Endothelial cell of umbilical vein (primary cell): Measurements from ENCODE around the gene CCDC12. TPM values are rescaled to one million over a fixed set of nuclear protein-coding genes. Genes with fewer than 3 reads are reported as not detected.

Experiments used
- BruUV-seq: library from RNA; stranded (reverse); fragments of 400-500 nt; replicated peaks from 2 replicates; lab custom pipeline; 2021; lab: Mats Ljungman, UMichigan
- CTCF ChIA-PET: fragments of 300-600, 350-600 bp; sonication (Branson Sonifier 250); formaldehyde crosslinking; loops from one replicate; lab custom pipeline; 2021; ENCODE audit warnings: antibody characterized with exemption, inconsistent platforms; lab: Charles Lee
- POLR2A ChIA-PET: fragments of 300-600, 350-600 bp; sonication (Branson Sonifier 250); formaldehyde crosslinking; loops from one replicate; lab custom pipeline; 2021; ENCODE audit warnings: antibody characterized with exemption, inconsistent platforms; lab: Charles Lee
- DNase-seq: peaks from one replicate; pipeline ENCODE4 v3.0.0-alpha.2; 2011; ENCODE audit warnings: low read depth, low spot score
- FAIRE-seq: peaks from 2 replicates; lab custom pipeline; 2011; peaks lifted over from hg19 to GRCh38; lab: Jason Lieb, UNC
- H2AFZ ChIP-seq: 2 replicates; pipeline ENCODE4 v1.6.0; 2012; ENCODE audit warnings: low read depth, low read length, control low read depth, inconsistent platforms
- H3K27ac ChIP-seq: 2 replicates; pipeline ENCODE4 v1.5.1; 2011; ENCODE audit warnings: low read depth, mild to moderate bottlenecking, control low read depth, low read length, moderate library complexity; ENCODE audit not compliant: insufficient read depth
- H3K27me3 ChIP-seq, 2 experiments: 2 replicates each; pipeline versions ENCODE4 v1.6.0 to v1.6.1; 2011; ENCODE audit warnings: low read length in 2 of 2, mixed read lengths in 1 of 2; ENCODE audit not compliant: control insufficient read depth in 2 of 2, insufficient read depth in 2 of 2
- H3K36me3 ChIP-seq, 2 experiments: 2 replicates in 1 of 2; 3 replicates in 1 of 2; pipeline ENCODE4 v1.5.1; 2011; ENCODE audit warnings: low read length in 2 of 2, mild to moderate bottlenecking in 1 of 2, moderate library complexity in 1 of 2; ENCODE audit not compliant: control insufficient read depth in 2 of 2, insufficient read depth in 2 of 2; ENCODE audit errors: extremely low read depth in 1 of 2
- H3K4me1 ChIP-seq: 3 replicates; pipeline ENCODE4 v1.5.1; 2011; ENCODE audit warnings: mild to moderate bottlenecking, low read length; ENCODE audit not compliant: control insufficient read depth, insufficient read depth; ENCODE audit errors: extremely low read depth
- H3K4me2 ChIP-seq: 2 replicates; pipeline ENCODE4 v1.6.1; 2011; ENCODE audit warnings: low read length, control low read depth, mixed read lengths; ENCODE audit not compliant: insufficient read depth
- H3K4me3 ChIP-seq, 3 experiments: fragments of 200-600 bp in 1 of 3; sonication (generic), shearing (Covaris generic) in 1 of 3; replicated peaks in 1 of 3; 2 replicates each; pipeline ENCODE4 v1.5.1; 2011 to 2016; ENCODE audit warnings: control low read depth in 3 of 3, low read length in 3 of 3, mild to moderate bottlenecking in 2 of 3, inconsistent platforms in 1 of 3, low read depth in 1 of 3, moderate library complexity in 1 of 3; ENCODE audit not compliant: insufficient read depth in 1 of 3
- H3K79me2 ChIP-seq: 2 replicates; pipeline ENCODE4 v1.6.0; 2012; ENCODE audit warnings: low read length, inconsistent platforms; ENCODE audit not compliant: control insufficient read depth, insufficient read depth
- H3K9ac ChIP-seq: replicated peaks from 2 replicates; pipeline ENCODE3; 2011; ENCODE audit warnings: low read length, control low read depth; ENCODE audit not compliant: insufficient read depth; ENCODE audit errors: extremely low read depth
- H3K9me1 ChIP-seq: replicated peaks from 3 replicates; pipeline ENCODE4 v1.6.0; 2011; ENCODE audit warnings: mild to moderate bottlenecking, low read length; ENCODE audit not compliant: control insufficient read depth, insufficient read depth; ENCODE audit errors: extremely low read depth
- H3K9me3 ChIP-seq: replicated peaks from 2 replicates; pipeline ENCODE4 v1.5.1; 2012; ENCODE audit warnings: low read length, inconsistent platforms; ENCODE audit not compliant: control insufficient read depth, insufficient read depth
- H4K20me1 ChIP-seq: replicated peaks from 2 replicates; pipeline ENCODE3; 2011; ENCODE audit warnings: mild to moderate bottlenecking, low read length; ENCODE audit not compliant: control insufficient read depth, insufficient read depth; ENCODE audit errors: extremely low read depth
- EZH2 ChIP-seq: IDR thresholded peaks from 2 replicates; pipeline ENCODE4 v1.6.1; 2012; ENCODE audit warnings: borderline replicate concordance, low read depth, mild to moderate bottlenecking, moderate library complexity, low read length, inconsistent platforms; ENCODE audit not compliant: severe bottlenecking
- FOS ChIP-seq: IDR thresholded peaks from 2 replicates; pipeline ENCODE4 v1.6.1; 2011; ENCODE audit warnings: mild to moderate bottlenecking, low read length, moderate library complexity, borderline replicate concordance; ENCODE audit not compliant: insufficient read depth
- GATA2 ChIP-seq: IDR thresholded peaks from 2 replicates; pipeline ENCODE4 v1.7.0; 2011; ENCODE audit warnings: low read depth, mild to moderate bottlenecking, moderate library complexity, mixed read lengths, low read length; ENCODE audit not compliant: insufficient read length, insufficient read depth
- JUN ChIP-seq: IDR thresholded peaks from 2 replicates; pipeline ENCODE4 v1.6.1; 2011; ENCODE audit warnings: borderline replicate concordance, low read depth; ENCODE audit not compliant: insufficient read length, insufficient read depth
- MAX ChIP-seq: IDR thresholded peaks from 2 replicates; pipeline ENCODE4 v1.6.1; 2011; ENCODE audit not compliant: insufficient read depth, insufficient read length
- MYC ChIP-seq: IDR thresholded peaks from one replicate; pipeline ENCODE4 v1.6.1; 2011; ENCODE audit warnings: mild to moderate bottlenecking, low read depth, low read length
- POLR2A ChIP-seq: IDR thresholded peaks from 2 replicates; pipeline ENCODE4 v1.6.1; 2012; ENCODE audit warnings: low read depth, mild to moderate bottlenecking, control low read depth, low read length
- POLR2AphosphoS5 ChIP-seq: IDR thresholded peaks from 2 replicates; pipeline ENCODE4 v1.6.1; 2012; ENCODE audit warnings: low read depth, mild to moderate bottlenecking, control low read depth, low read length, moderate library complexity; ENCODE audit not compliant: insufficient read depth
- dilution Hi-C: fragments of 300-500 bp; cut with MboI; formaldehyde crosslinking; loops from one replicate; pipeline ENCODE4 v1.15.0; 2019; ENCODE audit warnings: low sequenced_read_pairs; ENCODE audit not compliant: extremely low pct_ligation_motif_present
- intact Hi-C: fragments of 100-400 bp; cut with micrococcal nuclease; formaldehyde crosslinking; loops from one replicate; pipeline ENCODE4 v1.10.0; 2022
- polyA plus RNA-seq, 4 experiments: library from polyadenylated mRNA; depleted of rRNA in 3 of 4; stranded (reverse) in 3 of 4; unstranded in 1 of 4; fragments of >200 nt; gene quantifications; 2 replicates each; pipeline versions ENCODE4 v1.2.1 to v1.2.3, GENCODE V29; 2011 to 2012; ENCODE audit warnings: missing spikeins in 1 of 4
- total RNA-seq: library from RNA; stranded (reverse); gene quantifications from 2 replicates; pipeline ENCODE4 v1.2.3, GENCODE V29; 2021
- TF ChIP-seq, protein P1 (sequence below), 2 donors: IDR thresholded peaks; 1 replicate in 1 of 2; 2 replicates in 1 of 2; pipeline ENCODE4 v1.5.1; 2011; ENCODE audit warnings: low read length in 2 of 2, mild to moderate bottlenecking in 2 of 2, moderate library complexity in 2 of 2, control low read depth in 1 of 2, inconsistent platforms in 1 of 2, low read depth in 1 of 2; ENCODE audit not compliant: insufficient read depth in 1 of 2; ENCODE audit errors: extremely low read depth in 1 of 2

The CCDC12 gene
- total and polyA plus RNA-seq, 2 donors (not counting 3 experiments of a cell fraction or from before 2014, with no cell fraction given) = 35.1 to 50.5 TPM

DNA sequence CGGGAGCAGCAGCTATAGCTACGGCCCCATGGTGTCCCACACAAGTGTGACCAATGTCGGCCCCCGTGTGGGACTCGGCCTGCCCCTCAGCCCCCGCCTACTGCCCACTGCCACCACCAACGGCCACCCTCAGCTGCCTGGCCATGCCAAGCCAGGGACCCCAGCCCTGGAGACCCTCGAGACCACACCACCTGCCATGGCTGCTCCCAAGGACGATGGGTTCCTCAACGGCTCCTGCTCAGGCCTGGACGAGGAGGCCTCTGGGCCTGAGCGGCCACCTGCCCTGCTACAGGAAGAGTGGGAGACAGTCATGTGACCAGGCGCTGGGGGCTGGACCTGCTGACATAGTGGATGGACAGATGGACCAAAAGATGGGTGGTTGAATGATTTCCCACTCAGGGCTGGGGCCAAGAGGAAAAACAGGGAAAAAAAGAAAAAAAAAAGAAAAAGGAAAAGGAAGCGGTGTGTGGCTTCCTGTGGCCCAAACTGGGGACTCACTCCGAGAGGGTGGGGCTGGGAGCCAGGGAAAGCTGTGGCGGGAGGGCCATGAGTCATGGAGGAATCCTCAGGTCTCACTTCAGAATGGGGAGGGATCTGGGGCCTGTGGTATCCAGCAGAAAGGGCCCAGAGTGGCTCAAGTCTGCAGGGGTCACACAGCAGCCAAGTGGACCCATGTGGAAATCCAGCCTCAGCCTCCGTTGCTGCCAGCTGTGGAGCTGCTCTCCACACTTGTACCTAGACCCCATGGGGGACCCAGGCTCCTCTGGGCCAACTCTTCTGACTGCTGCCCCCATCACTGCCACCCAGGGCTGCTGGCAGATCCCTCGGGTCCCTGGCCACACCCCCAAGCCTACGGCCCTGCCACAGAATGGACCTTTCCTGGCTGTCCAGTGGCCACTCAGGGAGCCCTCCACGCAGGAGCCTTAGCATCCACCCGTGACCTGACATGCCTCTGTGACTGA is 72.9 kb downstream of the CCDC12 start:
- no peaks in the 10 kb centered on the region for H3K79me2 ChIP-seq
- peaks cover 8% of the 10 kb centered on the region for H3K4me1 ChIP-seq
- intact Hi-C loops (no loop called here), dilution Hi-C loops (no loop called here)
- H2AFZ ChIP-seq = peak overlapping the region; percentile 11
- H3K27ac ChIP-seq = no peak overlapping the region
- ChIA-PET CTCF (interaction anchor here (1.1 to 1.2 kb wide), 2 partner anchors 10 to 16 kb away, joined by 3 read pairs; no protein-coding TSS in a partner anchor), POLR2A (no interaction called here)
- H3K4me2 ChIP-seq = no peak overlapping the region
- no TSS peak for BruUV-seq
- FAIRE-seq (peak; percentile 79), DNase-seq (peak; percentile 39)
- no peaks in the 10 kb centered on the region for H3K9me3 ChIP-seq
- no peaks in the 10 kb centered on the region for H4K20me1 ChIP-seq
- no peaks in the 10 kb centered on the region for H3K9me1 ChIP-seq
- no peaks in the 10 kb centered on the region for H3K27me3 ChIP-seq
- no peak for TF ChIP-seq GATA2
- no peak for TF ChIP-seq JUN
- TF ChIP-seq FOS = peak; percentile 65
- no peak for TF ChIP-seq POLR2A
- TF ChIP-seq MYC = no peak
- no peak for TF ChIP-seq EZH2
- TF ChIP-seq, protein P1, sequence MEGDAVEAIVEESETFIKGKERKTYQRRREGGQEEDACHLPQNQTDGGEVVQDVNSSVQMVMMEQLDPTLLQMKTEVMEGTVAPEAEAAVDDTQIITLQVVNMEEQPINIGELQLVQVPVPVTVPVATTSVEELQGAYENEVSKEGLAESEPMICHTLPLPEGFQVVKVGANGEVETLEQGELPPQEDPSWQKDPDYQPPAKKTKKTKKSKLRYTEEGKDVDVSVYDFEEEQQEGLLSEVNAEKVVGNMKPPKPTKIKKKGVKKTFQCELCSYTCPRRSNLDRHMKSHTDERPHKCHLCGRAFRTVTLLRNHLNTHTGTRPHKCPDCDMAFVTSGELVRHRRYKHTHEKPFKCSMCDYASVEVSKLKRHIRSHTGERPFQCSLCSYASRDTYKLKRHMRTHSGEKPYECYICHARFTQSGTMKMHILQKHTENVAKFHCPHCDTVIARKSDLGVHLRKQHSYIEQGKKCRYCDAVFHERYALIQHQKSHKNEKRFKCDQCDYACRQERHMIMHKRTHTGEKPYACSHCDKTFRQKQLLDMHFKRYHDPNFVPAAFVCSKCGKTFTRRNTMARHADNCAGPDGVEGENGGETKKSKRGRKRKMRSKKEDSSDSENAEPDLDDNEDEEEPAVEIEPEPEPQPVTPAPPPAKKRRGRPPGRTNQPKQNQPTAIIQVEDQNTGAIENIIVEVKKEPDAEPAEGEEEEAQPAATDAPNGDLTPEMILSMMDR (IDR thresholded peaks at IDR 0.05; ENCODE audit: extremely low read depth in 1 of 2, insufficient read depth in 1 of 2, low read depth in 1 of 2, low read length in 2 of 2) = no peak
- TF ChIP-seq MAX = no peak
- TF ChIP-seq POLR2AphosphoS5 = peak; percentile 27
- no peaks in the 10 kb centered on the region for H3K36me3 ChIP-seq
- no peak overlapping the region for H3K9ac ChIP-seq
- H3K4me3 ChIP-seq = no peak overlapping the region
